HG03196 (cell line): ENCODE data around the gene ABCB9.

Experiments
- ATAC-seq: cut with Tn5 transposase; IDR thresholded peaks from one replicate; pipeline ENCODE4 v1.9.1; 2021; ENCODE audit not compliant: unreplicated experiment

Gene ABCB9

DNA sequence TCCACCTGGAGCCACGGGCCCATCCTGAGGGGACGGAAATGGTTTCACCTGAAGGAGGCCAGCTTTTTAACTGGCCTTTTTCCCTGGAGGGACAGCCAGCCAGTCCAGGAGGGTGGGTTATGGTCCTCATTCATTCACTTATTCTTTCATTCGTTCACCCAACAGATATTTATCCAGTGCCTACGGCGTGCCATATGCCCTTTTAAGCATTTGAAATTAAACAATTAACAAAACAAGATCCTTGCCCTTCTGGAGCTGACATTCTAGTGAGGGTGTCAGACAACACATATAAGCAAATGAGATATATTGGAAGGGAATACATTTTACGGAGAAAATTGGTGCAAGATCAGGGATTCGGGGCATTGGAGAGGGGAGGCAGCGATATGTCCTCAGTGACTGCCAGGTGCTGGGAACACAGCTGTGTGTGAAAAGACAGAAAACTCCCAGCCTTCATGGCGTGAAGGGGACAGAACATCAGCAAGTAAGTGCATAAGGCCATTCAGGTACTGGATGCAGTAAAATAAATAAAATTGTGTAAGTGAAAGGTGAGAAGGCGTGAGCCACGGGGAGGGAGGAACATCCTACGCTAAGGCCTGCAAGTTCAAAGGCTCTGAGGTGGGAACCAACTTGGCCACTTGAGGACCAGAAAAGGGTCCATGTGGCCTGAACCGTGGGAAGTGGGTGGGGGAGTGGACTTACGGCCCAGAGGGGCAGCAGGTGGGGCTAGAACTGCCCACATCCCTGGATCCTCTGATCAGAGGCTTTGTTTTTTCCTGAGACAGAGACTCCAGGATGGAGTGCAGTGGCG, 684 bp upstream of the ABCB9 start:
- ATAC-seq: no peak

DNA sequence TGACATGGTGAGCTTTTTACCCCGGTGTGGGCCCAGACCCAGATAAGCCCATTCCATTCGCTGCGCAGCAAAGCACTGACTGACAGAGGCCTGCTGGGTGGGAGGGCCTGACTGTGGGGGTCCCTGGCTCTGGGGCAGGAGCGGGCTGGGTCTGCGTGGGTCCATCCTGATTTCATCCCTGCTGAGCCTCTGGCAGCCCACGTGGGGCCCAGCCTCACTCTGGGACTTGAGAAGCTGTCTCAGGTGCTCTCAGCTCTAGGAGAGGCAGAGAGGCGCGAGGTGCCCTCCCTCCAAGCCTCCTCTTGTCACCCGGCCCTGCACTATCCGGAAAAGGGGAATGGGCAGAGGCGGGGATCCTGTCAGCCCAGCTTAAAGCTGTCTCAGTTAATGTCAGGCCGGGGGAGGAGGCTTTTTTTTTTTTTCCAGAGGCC, 927 bp downstream of the ABCB9 start:
- no peak for ATAC-seq

DNA sequence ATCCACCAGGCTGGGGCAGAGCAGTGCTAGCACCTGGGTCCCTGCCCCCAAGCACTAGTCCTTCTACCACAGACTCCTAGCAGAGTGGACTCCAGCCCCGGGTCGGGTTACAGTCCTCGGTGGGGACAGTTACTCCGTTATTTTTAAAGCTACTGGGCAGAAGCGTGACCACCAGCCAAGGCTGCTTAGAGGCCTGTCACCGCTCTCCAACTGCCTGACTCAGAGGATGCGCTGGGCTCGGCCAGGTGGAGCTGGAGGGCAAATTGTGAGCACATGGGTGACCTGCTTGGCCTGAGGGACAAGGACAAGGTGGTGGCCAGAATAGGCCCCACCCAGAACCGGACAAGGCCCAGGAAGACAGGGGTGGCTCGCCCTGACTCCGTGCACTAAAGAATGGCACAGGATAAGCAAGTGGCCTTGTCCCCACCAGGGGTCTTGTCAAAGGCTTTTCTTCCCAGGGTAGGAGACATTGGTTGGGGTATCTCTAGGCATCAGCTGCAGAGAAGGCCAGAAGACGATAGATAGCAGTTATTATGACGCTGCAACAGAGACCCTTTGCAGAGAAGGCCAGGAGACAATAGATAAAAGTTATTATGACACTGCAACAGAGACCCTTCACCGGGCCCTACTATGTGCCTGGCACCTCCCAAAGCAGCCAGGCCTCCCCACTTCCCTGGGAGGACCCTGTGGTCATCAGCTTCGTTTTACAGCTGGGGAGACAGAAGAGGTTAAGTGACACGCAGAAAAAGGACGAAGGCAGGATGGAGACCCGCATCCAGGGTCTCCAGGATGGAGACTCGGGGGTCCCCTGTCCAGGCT, 1.6 kb downstream of the ABCB9 start:
- ATAC-seq: no peak

DNA sequence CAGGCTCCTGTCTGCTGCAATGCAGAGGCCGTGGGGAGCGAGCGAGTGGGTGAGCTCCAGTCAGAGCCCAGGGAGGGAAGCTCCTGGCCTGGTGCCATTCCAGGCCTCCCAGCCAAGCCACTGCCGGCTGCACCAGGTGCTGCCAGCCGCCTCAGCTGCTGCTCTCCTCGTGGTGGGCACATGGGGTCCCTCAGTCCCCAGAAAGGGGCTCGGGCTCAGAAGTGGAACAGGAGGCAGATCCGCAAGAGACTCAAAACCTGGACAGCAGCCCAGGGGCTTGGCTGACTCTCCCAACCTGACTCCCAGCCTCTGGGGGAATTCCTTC, 2.4 kb downstream of the ABCB9 start:
- ATAC-seq: no peak

DNA sequence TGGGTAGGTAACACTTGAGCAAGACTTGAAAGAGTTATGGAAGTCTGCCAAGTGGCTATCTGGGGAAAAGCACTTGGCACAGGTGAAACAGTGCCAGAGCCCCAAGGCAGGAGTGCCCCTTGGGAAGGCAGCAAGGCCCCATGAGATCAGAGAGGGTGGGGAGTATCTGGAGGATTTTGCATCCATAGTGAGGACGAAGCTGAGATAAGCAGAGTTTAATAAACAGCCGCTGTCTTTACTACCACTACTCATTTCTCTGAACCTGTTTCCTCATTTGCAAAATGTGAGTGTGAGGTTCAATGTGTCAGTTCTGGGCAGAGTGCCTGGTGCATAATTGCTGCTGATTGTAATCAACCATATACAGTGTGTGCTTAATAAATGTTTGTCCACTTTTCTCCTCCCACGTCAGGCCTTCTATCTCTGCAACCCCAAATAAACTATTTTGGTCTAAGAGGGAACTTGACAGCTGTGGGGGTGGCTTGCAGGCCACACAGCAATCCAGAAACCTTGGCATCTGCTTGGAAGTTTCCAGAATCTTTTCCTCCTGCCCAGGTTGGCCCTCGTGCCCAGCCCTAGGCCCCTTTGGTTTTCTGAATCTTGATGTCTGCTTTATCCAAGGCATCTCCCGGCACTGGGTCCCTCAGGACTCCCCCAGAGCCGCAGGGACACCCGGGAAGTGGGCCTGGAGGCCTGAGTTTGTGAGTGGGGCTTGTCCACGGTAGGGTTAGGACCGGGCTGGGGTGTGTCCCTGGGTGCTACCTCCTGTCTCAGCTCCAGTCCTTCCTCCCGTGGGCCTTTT, 4.5 kb downstream of the ABCB9 start:
- no peak for ATAC-seq

DNA sequence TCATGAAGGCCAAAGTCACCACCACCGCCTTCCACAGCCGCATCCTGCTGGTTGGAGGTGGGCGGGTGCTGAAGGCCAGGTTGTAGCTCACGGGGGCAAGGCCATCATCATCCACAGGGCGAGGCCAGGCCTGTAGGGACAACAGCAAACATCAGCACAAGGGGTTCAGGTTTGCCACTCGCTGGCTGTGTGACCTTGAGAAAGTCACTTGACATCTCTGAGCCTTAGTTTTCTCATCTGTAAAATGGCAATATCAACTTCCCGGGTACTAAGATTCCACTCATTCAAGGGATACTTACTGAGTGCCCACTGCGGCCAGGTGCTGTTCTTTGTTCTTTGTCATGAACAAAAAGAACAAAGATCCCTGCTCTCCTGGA, 6.1 kb downstream of the ABCB9 start:
- ATAC-seq: no peak

DNA sequence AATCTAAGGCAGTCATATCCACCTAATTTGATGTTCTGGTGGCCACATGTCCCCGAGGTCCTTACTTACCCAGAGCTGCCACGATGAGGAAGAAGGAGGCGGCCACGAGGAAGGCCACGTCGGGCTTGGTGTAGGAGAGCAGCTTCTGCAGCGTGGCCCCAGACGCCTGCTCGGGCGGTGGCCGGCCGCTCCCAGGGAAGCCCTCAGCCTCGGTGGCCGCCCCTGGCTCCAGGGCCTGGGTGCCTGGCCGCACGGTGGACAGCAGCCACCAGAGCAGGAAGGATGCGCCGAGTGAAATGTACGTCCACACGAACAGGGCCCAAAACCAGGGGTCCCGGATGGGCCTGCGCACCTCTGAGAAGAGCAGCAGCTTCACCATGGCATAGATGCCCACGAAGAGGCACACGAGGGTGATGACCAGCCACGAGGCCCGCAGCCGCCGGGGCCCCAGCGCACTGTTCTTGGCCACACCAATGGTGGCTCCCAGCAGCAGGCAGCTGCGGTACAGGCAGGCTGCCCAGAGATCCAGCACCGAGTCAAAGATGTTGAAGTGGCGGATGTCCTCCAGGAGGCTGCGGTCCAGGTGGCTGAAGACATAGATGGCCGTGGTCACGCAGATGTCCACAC, 6.6 kb downstream of the ABCB9 start:
- ATAC-seq: no peak

DNA sequence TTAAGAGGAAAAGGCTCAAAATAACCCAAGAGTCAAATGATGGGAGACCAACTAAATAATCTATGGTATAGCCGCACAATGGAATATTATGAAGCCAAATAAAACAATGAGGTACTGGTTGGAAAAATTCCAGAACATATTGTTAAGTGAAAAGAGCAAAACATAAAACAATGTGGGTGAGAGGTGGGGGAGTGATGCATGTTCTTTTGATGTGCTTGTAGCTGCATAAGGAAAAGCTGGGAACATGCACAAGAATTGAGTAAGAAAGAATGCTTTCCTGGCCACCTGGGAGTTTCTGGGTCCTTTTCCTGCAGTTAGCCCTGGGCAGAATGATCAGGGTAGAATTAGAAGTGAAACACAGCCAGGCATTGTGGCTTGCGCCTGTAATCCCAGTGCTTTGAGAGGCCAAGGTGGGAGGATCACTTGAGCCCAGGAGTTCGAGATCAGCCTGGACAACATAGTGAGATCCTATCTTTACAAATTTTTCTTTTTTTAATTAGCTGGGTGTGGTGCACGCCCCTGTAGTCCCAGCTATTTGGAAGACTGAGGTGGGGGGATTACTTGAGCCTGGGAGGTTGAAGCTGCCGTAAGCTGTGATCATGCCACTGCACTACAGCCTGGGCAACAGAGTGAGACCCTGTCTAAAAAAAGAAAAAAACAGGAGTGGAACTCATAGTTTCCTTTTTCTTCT, 7.9 kb downstream of the ABCB9 start:
- no peak for ATAC-seq

DNA sequence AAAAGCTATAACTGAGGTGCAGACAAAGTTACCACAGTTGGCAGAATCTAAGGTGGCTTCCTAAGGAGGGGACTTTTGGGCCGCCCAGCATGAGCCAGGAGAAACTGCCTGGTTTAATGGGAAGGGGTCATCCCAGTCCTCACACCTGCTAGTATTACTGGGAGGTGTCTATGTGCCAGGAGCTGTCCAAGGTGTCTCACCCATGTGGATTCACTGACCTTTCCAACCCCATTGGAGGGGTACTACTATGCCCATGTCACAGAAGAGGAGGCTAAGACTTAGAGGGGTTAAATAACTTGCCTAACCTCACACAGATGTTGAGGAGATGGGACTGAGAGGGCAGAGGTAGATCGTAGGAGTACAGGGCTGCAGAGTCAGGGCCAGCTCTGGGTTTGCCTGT, 10.2 kb downstream of the ABCB9 start:
- ATAC-seq: no peak

DNA sequence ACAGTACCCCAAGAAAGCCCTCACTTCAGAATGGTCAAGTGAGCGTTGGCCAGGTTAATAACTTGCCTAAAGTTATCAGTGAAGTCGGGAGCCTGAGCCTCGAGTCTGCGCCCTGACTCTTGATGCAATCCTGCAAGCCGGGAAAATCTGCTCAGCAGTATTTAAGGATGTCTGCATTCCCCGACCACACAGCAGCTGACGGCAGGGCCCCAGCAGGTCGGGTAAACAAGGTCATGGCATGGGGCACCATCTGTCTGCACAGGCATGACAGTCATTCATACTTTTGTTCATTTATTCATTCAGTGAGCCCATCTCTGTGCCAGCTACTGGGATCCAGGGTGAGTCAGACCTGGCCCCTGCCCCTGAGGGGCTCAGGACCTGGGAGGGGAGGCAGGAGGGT, 11.1 kb downstream of the ABCB9 start:
- no peak for ATAC-seq

DNA sequence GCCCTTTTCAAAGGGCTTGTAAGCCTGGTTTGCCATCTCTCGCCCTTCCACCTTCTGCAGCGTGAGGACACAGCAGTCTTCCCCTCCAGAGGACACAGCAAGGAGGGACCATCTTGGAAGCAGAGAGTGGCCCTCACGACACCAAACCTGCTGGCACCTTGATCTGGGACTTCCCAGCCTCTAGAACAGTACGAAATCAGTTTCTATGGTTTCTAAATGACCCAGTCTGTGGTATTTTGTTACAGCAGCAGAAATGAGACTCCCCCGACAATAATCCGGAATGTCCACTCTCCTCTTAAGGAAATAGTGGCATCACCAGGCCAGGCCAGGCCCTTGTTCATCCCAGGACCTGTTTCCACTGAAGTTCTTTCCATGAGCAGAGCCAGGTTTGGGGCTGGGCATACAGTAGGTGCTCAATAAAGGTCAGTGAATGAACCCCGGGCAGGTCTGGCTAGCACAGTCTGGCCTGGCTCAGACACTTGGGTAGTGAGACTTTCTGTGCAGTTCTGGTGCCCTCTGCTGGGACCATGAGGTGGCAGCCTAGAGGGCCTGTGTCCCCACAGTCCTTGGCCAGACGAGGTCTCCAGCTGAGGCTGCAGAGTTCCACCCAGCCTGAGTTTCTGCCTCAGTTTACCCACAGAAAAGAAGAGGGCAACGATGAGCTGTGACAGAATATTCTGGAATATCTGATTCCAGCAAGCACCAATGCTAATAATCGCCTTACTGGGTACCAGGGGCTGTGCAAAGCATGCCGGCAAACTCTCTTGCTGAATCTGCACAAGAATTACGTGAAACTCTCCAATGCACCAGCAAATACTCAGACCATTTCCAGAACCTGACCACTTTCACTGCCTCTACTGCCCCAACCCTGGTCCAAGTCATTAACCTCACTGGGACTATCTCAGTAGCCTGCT, 14.0 kb downstream of the ABCB9 start:
- ATAC-seq: peak; percentile 51

DNA sequence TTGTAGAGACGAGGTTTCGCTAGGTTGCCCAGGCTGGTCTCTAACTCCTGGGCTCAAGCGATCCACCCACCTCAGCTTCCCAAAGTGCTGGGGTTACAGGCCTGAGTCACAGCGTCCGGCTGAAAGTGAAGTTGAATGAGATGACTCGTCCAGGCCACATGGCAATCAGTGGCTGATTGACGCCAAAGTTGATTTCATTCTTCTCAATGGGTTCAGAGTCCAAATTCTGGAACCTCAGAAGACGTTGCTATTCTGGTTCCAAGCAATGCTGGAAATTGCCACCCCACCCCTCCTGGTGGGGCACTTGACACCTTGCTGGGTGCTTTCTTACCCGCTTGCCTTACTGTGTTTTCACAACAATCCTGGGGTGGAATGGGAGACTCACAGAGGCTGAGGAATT, 14.9 kb downstream of the ABCB9 start:
- no peak for ATAC-seq

DNA sequence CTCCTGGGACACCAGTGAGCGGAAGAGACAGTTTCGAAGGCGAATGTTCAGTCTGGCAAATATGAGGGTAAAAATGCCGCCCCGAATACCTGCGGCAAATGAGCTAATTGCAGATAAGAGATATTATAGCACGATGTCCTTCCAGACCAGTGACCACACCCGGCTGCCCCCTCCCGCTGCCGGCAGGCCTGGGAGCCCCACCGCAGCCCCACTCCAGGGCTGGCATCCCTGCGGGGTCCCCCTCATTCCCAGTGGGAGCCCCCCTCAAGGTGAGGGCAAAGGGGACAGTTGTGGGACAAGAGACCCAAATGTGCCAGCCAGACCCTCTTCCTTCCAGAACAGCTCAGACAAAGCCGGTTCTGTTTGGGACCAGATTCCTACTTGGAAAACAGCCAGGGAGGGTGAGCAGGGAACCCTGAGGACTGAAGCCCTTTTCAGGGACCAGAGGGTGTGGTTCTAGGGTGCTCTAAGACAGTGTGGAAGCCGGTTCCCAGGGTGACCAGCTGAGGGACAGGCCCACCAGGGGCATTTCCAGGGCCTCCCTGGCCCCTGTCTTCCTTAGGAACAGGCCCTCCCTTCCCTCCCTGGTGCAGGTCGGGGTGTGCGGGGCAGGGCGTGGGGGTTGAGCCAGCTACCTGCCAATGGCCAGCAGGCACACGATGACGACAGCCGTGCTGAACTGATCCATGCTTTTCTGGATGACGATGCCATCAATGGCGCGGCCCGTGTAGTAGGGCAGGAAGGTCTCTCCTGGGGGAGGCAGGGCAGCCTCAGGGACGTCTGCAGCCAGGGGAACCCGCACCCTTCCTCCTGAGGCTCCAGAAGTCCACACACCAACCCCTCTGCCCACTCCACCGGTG, 16.2 kb downstream of the ABCB9 start:
- ATAC-seq: no peak

DNA sequence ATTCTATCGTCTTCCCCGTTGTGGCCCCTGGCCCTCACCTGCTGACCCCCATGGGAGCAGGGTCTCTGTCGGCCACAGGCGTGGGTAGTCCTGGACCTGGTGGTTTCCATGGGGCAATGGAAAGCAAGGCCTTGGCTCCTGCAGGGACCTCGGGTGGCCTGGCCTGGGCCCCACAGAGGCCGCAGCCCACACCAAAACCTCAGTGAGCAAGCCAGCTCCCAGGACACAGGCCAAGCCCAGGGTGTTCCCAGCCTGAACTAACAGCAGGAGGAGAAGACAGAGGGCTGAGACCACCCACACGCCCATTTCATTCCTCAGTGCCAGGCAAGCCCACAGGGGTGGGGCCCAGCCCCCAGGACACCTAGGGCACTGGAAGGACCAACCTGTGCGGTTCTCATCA, 16.9 kb downstream of the ABCB9 start:
- no peak for ATAC-seq

DNA sequence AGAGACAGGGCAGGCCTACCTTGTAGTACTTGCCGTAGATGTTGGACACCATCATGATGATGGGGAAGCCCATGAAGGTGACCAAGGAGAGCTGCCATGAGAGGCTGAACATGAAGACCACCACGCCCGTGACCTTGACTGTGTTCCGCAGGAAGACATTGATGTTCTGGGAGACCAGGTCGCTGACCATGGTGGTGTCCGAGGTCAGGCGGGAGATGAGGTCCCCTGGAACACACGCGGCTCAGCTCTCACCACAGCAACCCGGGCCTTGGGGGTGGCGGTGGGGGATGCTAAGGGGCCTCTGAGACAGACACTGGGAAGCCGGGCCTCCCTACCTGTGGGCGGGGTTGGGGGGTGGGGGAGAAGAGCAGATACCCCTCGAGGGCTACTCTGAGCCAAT, 17.7 kb downstream of the ABCB9 start:
- ATAC-seq: no peak

DNA sequence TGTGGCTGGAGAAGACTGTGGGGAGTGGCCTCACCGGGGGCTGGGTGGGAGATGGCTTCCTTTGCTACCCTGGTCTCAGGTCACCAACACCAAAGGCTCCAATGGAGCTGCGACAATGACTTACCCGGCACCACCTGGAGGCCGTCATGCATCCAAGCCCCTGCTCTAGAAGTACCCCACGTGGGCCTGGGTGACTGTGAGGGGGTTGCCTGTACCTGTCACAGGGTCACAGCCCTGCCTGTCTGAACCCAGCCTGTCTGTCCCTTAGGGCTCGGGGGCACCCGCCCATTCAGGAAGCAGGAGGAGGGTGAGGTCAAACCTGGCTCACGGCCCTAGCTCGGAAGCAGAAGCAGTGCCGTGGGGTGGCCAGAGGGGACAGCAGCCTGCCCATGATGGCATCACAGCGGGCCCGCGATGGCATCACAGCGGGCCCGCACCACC, 18.9 kb downstream of the ABCB9 start:
- ATAC-seq: no peak

DNA sequence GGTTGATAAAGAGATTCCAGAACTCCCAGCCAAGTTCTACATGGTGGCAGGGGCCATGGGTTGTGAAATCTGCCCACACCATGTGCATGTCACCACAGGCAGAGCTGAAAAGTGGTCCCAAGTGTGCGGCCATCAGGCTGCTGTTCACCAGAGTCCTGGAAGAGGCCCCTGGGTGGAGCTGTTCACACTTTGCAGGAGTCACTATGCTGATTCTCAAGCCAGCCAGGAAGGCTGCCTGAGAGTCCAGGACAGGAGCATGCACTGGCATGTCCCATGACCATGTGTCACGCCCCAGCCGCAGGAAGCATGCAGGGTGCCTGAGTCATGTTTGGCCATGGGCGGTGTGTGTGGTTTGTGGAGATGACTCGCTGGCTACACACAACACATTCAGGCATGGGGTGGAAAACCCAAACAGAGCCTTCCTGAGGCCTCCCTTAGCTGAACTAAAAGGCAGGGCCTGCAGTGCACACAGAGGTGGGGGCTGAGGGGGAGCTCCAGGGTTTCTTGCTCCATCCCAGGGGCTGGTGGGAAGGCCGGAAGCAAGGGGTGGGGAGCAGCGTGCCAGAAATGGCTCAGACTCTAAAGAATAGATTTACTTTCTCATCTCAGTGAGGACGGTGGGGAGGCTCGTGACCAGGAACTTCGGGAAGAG, 19.4 kb downstream of the ABCB9 start:
- peak; percentile 46 for ATAC-seq
